C4-2B (cell line): ENCODE data around the gene CRACR2A.

ENCODE experiments used
- CTCF ChIP-seq: fragments of 450-650 bp; conservative IDR thresholded peaks from 2 replicates; pipeline ENCODE4 v1.5.1; 2017; ENCODE audit warnings: mild to moderate bottlenecking
- ZFX ChIP-seq: fragments of 450-650 bp; IDR thresholded peaks from 2 replicates; pipeline ENCODE4 v1.6.1; 2017

- TF ChIP-seq CTCF: no peak
- no peak for TF ChIP-seq ZFX
Measured at GRCh38 chr12:3677609-3678008, 75.3 kb downstream of the CRACR2A start.
